HEK293 (cell line): ENCODE data around the gene MTA1.

Experiments used
- CTCF ChIA-PET: fragments of 350-600 bp; formaldehyde crosslinking; extraction: SDS; loops from one replicate; lab custom pipeline; 2021; ENCODE audit warnings: antibody characterized with exemption; lab: Yijun Ruan, JAX
- POLR2A ChIA-PET: fragments of 300-600 bp; formaldehyde crosslinking; extraction: SDS; loops from one replicate; lab custom pipeline; 2020; ENCODE audit warnings: antibody characterized with exemption, inconsistent platforms; lab: Yijun Ruan, JAX
- H3K27ac ChIP-seq: fragments of 200-500 bp; sonication (Bioruptor generic); 2 replicates; pipeline ENCODE4 v1.5.1; 2014; ENCODE audit warnings: low read depth, low read length, control low read depth, inconsistent platforms; ENCODE audit errors: extremely low read depth
- H3K36me3 ChIP-seq, 2 experiments: fragments of 200-500 bp in 1 of 2; sonication (Bioruptor generic) in 1 of 2; 1 replicate in 1 of 2; 2 replicates in 1 of 2; pipeline ENCODE4 v1.5.1; 2014 to 2017; ENCODE audit warnings: inconsistent platforms in 2 of 2, low read length in 2 of 2; ENCODE audit not compliant: control insufficient read depth in 2 of 2, insufficient read depth in 1 of 2
- H3K4me1 ChIP-seq: fragments of 200-500 bp; sonication (Bioruptor generic); 2 replicates; pipeline ENCODE4 v1.5.1; 2014; ENCODE audit warnings: mild to moderate bottlenecking, low read length, inconsistent platforms; ENCODE audit not compliant: control insufficient read depth, insufficient read depth
- H3K4me3 ChIP-seq: 2 replicates; pipeline ENCODE4 v1.5.1; 2011; ENCODE audit warnings: low read depth, mild to moderate bottlenecking, control low read depth, low read length, moderate library complexity
- H3K9me3 ChIP-seq: fragments of 200-500 bp; sonication (Bioruptor generic); 2 replicates; pipeline ENCODE4 v1.5.1; 2014; ENCODE audit warnings: low read depth, low read length, inconsistent platforms; ENCODE audit not compliant: control insufficient read depth, insufficient read depth
- BCL11A ChIP-seq: fragments of 450-650 bp; formaldehyde crosslinking; IDR thresholded peaks from 2 replicates; pipeline ENCODE4 v1.5.1; 2016; ENCODE audit warnings: low read depth, missing biosample characterization, missing genetic modification characterization
- EGR2 ChIP-seq: fragments of 450-650 bp; formaldehyde crosslinking; IDR thresholded peaks from 2 replicates; pipeline ENCODE4 v1.5.1; 2016; ENCODE audit warnings: low read depth, missing biosample characterization, missing genetic modification characterization
- GLIS2 ChIP-seq: fragments of 450-650 bp; formaldehyde crosslinking; IDR thresholded peaks from 2 replicates; pipeline ENCODE4 v1.5.1; 2016; ENCODE audit warnings: missing biosample characterization, missing genetic modification characterization
- REPIN1 ChIP-seq: fragments of 450-650 bp; formaldehyde crosslinking; IDR thresholded peaks from 2 replicates; pipeline ENCODE4 v1.5.1; 2017; ENCODE audit warnings: missing biosample characterization, missing genetic modification characterization, low read depth
- SP7 ChIP-seq: fragments of 450-650 bp; formaldehyde crosslinking; IDR thresholded peaks from 2 replicates; pipeline ENCODE4 v1.5.1; 2016; ENCODE audit warnings: missing biosample characterization, missing genetic modification characterization
- ZBTB7A ChIP-seq: fragments of 450-650 bp; formaldehyde crosslinking; IDR thresholded peaks from 2 replicates; pipeline ENCODE4 v1.5.1; 2016; ENCODE audit warnings: low read depth, missing biosample characterization, missing genetic modification characterization
- ZFHX2 ChIP-seq: fragments of 450-650 bp; formaldehyde crosslinking; conservative IDR thresholded peaks from 2 replicates; pipeline ENCODE4 v1.5.1; 2016; ENCODE audit warnings: missing biosample characterization, missing genetic modification characterization
- ZFP41 ChIP-seq: fragments of 450-650 bp; formaldehyde crosslinking; IDR thresholded peaks from 2 replicates; pipeline ENCODE4 v1.5.1; 2016; ENCODE audit warnings: missing biosample characterization, missing genetic modification characterization, borderline replicate concordance
- ZFP69B ChIP-seq: fragments of 450-650 bp; formaldehyde crosslinking; IDR thresholded peaks from 2 replicates; pipeline ENCODE4 v1.5.1; 2016; ENCODE audit warnings: missing biosample characterization, missing genetic modification characterization
- ZNF10 ChIP-seq: fragments of 450-650 bp; formaldehyde crosslinking; IDR thresholded peaks from 2 replicates; pipeline ENCODE4 v1.5.1; 2017; ENCODE audit warnings: missing biosample characterization, missing genetic modification characterization
- ZNF112 ChIP-seq: fragments of 450-650 bp; formaldehyde crosslinking; IDR thresholded peaks from 2 replicates; pipeline ENCODE4 v1.5.0; 2017; ENCODE audit warnings: missing biosample characterization, missing genetic modification characterization
- ZNF146 ChIP-seq: fragments of 450-650 bp; formaldehyde crosslinking; IDR thresholded peaks from 2 replicates; pipeline ENCODE4 v1.5.1; 2016; ENCODE audit warnings: missing biosample characterization, missing genetic modification characterization
- ZNF157 ChIP-seq: fragments of 450-650 bp; formaldehyde crosslinking; IDR thresholded peaks from 2 replicates; pipeline ENCODE4 v1.5.1; 2016; ENCODE audit warnings: missing biosample characterization, missing genetic modification characterization
- ZNF175 ChIP-seq: fragments of 450-650 bp; formaldehyde crosslinking; IDR thresholded peaks from 2 replicates; pipeline ENCODE4 v1.5.1; 2016; ENCODE audit warnings: missing biosample characterization, missing genetic modification characterization
- ZNF274 ChIP-seq, 2 experiments: fragments of 200-500 bp in 1 of 2; fragments of 450-650 bp in 1 of 2; sonication (Bioruptor generic) in 1 of 2; formaldehyde crosslinking in 1 of 2; IDR thresholded peaks; 2 replicates each; pipeline versions ENCODE4 v1.5.1 to v1.6.1; 2014 to 2016; ENCODE audit warnings: borderline replicate concordance in 1 of 2, inconsistent platforms in 1 of 2, low read length in 1 of 2, missing biosample characterization in 1 of 2, missing genetic modification characterization in 1 of 2
- ZNF341 ChIP-seq: fragments of 450-650 bp; formaldehyde crosslinking; IDR thresholded peaks from 2 replicates; pipeline ENCODE4; 2016; ENCODE audit warnings: low read depth, missing biosample characterization, missing genetic modification characterization
- ZNF350 ChIP-seq: fragments of 450-650 bp; formaldehyde crosslinking; IDR thresholded peaks from 2 replicates; pipeline ENCODE4 v1.5.0; 2017; ENCODE audit warnings: missing biosample characterization, mild to moderate bottlenecking, missing genetic modification characterization
- ZNF394 ChIP-seq: fragments of 450-650 bp; formaldehyde crosslinking; IDR thresholded peaks from 2 replicates; pipeline ENCODE4 v1.5.1; 2016; ENCODE audit warnings: missing biosample characterization, missing genetic modification characterization, mild to moderate bottlenecking, moderate library complexity, borderline replicate concordance
- ZNF596 ChIP-seq: fragments of 450-650 bp; IDR thresholded peaks from 2 replicates; pipeline ENCODE4 v1.5.0; 2018; ENCODE audit warnings: missing biosample characterization, mild to moderate bottlenecking, missing genetic modification characterization, moderate library complexity
- ZNF600 ChIP-seq: fragments of 450-650 bp; formaldehyde crosslinking; IDR thresholded peaks from 2 replicates; pipeline ENCODE4 v1.5.1; 2016; ENCODE audit warnings: missing biosample characterization, missing genetic modification characterization
- ZNF623 ChIP-seq: fragments of 450-650 bp; formaldehyde crosslinking; IDR thresholded peaks from 2 replicates; pipeline ENCODE4 v1.5.1; 2016; ENCODE audit warnings: missing biosample characterization, missing genetic modification characterization
- ZNF654 ChIP-seq: fragments of 450-650 bp; formaldehyde crosslinking; IDR thresholded peaks from 2 replicates; pipeline ENCODE4 v1.5.1; 2016; ENCODE audit warnings: low read depth, missing biosample characterization, missing genetic modification characterization
- ZNF670 ChIP-seq: fragments of 450-650 bp; formaldehyde crosslinking; IDR thresholded peaks from 2 replicates; pipeline ENCODE4 v1.5.1; 2016; ENCODE audit warnings: missing biosample characterization, missing genetic modification characterization, low read depth
- ZNF791 ChIP-seq: fragments of 450-650 bp; formaldehyde crosslinking; IDR thresholded peaks from 2 replicates; pipeline ENCODE4 v1.5.1; 2016; ENCODE audit warnings: missing biosample characterization, missing genetic modification characterization
- ZSCAN16 ChIP-seq: fragments of 450-650 bp; formaldehyde crosslinking; IDR thresholded peaks from 2 replicates; pipeline ENCODE4 v1.5.1; 2016; ENCODE audit warnings: missing biosample characterization, missing genetic modification characterization
- TF ChIP-seq, protein P1 (sequence below): fragments of 450-650 bp; formaldehyde crosslinking; IDR thresholded peaks from 2 replicates; pipeline ENCODE4 v1.5.1; 2016; ENCODE audit warnings: missing biosample characterization, missing genetic modification characterization
- TF ChIP-seq, protein P2 (sequence below): fragments of 450-650 bp; formaldehyde crosslinking; IDR thresholded peaks from 2 replicates; pipeline ENCODE4 v1.5.1; 2016; ENCODE audit warnings: missing biosample characterization, missing genetic modification characterization
- TF ChIP-seq, protein P3 (sequence below): fragments of 450-650 bp; formaldehyde crosslinking; IDR thresholded peaks from 2 replicates; pipeline ENCODE4 v1.5.1; 2016; ENCODE audit warnings: missing biosample characterization, missing genetic modification characterization

MTA1 gene

DNA sequence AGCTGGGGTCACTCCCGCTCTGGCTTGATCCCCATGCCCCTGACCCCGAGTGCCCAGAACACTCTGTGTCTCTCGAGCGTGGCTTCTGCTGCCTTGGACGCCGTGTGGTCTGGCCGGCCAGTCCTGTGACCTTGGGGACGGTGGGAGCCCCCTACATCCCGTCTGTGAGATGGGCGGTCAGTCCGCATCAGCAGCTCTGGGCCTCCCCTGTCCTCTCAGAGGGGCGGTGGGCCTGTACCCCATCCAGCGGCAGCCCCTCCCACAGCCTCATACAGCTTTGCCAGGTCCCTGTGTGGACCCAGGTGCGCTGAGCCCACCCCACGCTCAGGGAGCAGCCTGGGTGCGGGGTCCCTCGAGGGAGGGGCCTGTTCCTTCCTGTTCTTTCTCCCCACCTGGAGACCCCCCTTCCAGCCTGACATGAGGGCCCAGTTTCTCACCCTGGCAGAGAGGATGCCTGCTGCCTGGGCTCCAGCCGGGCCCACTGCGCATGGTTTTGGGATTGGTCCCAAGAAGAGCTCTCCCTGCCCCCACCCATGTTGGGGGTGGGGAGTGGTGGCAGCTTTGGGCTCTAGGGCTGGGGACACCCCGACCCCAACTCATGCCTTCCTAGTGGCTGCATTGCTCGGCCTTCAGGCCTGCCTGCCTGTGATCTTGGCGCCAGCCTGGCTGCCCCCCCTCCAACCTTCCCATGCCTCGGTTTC lies 1.5 kb downstream of the MTA1 start (continued):
- TF ChIP-seq ZBTB7A (tag by site-specific recombination) (0 out of 2 replicates have a peak, but pooled peaks have one; percentile 3), ZNF274 (IDR thresholded peaks at IDR 0.05; ENCODE audit: low read length) (no peak), ZNF274 (tag by site-specific recombination; IDR thresholded peaks at IDR 0.05; ENCODE audit: borderline replicate concordance) (no peak), ZNF654 (tag by site-specific recombination) (no peak), ZNF146 (0 out of 2 replicates have a peak, but pooled peaks have one; percentile 6), ZFP69B (tag by site-specific recombination) (peak; percentile 30; the same call in 1 of the 2 replicates)
- TF ChIP-seq, protein P1, sequence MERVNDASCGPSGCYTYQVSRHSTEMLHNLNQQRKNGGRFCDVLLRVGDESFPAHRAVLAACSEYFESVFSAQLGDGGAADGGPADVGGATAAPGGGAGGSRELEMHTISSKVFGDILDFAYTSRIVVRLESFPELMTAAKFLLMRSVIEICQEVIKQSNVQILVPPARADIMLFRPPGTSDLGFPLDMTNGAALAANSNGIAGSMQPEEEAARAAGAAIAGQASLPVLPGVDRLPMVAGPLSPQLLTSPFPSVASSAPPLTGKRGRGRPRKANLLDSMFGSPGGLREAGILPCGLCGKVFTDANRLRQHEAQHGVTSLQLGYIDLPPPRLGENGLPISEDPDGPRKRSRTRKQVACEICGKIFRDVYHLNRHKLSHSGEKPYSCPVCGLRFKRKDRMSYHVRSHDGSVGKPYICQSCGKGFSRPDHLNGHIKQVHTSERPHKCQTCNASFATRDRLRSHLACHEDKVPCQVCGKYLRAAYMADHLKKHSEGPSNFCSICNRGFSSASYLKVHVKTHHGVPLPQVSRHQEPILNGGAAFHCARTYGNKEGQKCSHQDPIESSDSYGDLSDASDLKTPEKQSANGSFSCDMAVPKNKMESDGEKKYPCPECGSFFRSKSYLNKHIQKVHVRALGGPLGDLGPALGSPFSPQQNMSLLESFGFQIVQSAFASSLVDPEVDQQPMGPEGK (tag by site-specific recombination), result peak; percentile 32; the same call in 1 of the 2 replicates
- TF ChIP-seq, protein P2, sequence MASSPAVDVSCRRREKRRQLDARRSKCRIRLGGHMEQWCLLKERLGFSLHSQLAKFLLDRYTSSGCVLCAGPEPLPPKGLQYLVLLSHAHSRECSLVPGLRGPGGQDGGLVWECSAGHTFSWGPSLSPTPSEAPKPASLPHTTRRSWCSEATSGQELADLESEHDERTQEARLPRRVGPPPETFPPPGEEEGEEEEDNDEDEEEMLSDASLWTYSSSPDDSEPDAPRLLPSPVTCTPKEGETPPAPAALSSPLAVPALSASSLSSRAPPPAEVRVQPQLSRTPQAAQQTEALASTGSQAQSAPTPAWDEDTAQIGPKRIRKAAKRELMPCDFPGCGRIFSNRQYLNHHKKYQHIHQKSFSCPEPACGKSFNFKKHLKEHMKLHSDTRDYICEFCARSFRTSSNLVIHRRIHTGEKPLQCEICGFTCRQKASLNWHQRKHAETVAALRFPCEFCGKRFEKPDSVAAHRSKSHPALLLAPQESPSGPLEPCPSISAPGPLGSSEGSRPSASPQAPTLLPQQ (tag by site-specific recombination), result peak; percentile 55; the same call in 1 of the 2 replicates

DNA sequence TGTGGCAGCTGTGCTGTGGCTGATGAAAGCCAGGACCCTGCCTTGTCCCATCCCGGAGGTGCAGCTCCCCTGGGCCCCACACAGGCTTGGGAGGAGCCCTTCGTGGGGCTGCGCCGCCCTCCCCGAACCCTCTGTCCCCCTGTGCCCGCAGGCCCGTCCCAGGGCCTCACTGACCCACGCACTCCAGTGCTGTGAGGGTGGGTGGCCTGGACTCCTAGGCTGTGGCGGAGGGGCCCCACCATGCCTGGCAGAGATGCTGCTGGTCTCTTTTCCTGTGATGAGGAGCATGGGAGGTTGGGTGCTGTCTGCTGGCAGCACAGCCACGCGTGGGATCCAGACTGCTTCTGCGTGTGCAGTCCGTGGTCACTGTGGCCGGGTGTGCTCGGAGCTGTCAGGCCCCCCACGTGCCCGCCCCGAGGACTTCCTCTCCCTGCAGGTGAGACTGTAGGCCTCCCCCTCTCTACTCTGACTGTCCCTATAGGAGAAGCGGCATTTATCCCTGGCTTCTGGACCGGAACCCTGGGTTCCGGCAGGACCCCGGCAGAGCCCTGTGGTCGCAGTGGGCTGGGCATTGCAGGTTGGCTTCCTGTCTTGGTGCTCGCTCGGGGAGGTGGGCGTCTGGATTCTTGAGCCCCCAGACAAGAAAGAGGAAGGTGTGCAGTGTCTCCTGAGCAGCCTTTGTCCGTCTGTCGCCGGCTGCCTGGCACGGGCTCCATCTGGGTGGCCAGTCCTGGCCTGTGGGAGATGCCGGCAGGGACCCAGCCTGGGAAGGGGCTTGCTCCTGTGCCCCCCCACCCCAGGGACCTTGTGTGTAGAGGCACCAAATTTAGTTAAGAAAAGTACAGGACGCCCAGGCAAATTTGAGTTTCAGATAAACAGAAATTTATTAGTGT lies 2.3 kb downstream of the MTA1 start:
- H3K9me3 ChIP-seq, result no peaks in the 10 kb centered on the region
- ChIA-PET CTCF (interaction anchor here (0.9 to 1.4 kb wide), 3 partner anchors 59 to 106 kb away, joined by 4 to 5 read pairs (median 4); no protein-coding TSS in a partner anchor), POLR2A (interaction anchor here (1.9 kb wide), 1 partner anchor 11 kb away, joined by 8 read pairs; no protein-coding TSS in a partner anchor)
- H3K27ac ChIP-seq, result peak overlapping the region; percentile 90
- peaks cover 10% of the 10 kb centered on the region for H3K4me1 ChIP-seq
- no peak overlapping the region for H3K4me3 ChIP-seq
- H3K36me3 ChIP-seq, result peaks cover 4 to 46% of the 10 kb centered on the region in 2 experiments; a peak in 2 of 3 replicates
- 0 out of 2 replicates have a peak, but pooled peaks have one; percentile 9 for TF ChIP-seq EGR2
- no peak for TF ChIP-seq ZFP41
- TF ChIP-seq, protein P1 (tag by site-specific recombination), result 0 out of 2 replicates have a peak, but pooled peaks have one; percentile 0
- peak; percentile 77 for TF ChIP-seq ZNF600 (tag by site-specific recombination)
- TF ChIP-seq ZNF10 (tag by site-specific recombination), result no peak
- TF ChIP-seq ZNF157, result no peak
- no peak for TF ChIP-seq ZNF623
- no peak for TF ChIP-seq REPIN1 (tag by site-specific recombination)
- no peak for TF ChIP-seq ZNF670 (tag by site-specific recombination)
- TF ChIP-seq ZNF596 (tag by site-specific recombination), result no peak
- TF ChIP-seq ZNF791 (tag by site-specific recombination), result no peak
- TF ChIP-seq ZNF112 (tag by site-specific recombination), result no peak
- TF ChIP-seq ZSCAN16 (tag by site-specific recombination), result no peak
- peak; percentile 42 for TF ChIP-seq ZNF341 (tag by site-specific recombination)
- TF ChIP-seq ZFHX2 (tag by site-specific recombination), result peak; percentile 57
- TF ChIP-seq GLIS2 (tag by site-specific recombination), result peak; percentile 32; the same call in 1 of the 2 replicates
- TF ChIP-seq ZNF350 (tag by site-specific recombination), result no peak
- no peak for TF ChIP-seq ZNF175 (tag by site-specific recombination)
- TF ChIP-seq BCL11A (tag by site-specific recombination), result no peak
- no peak for TF ChIP-seq SP7 (tag by site-specific recombination)
- no peak for TF ChIP-seq ZNF394
- TF ChIP-seq, protein P3, sequence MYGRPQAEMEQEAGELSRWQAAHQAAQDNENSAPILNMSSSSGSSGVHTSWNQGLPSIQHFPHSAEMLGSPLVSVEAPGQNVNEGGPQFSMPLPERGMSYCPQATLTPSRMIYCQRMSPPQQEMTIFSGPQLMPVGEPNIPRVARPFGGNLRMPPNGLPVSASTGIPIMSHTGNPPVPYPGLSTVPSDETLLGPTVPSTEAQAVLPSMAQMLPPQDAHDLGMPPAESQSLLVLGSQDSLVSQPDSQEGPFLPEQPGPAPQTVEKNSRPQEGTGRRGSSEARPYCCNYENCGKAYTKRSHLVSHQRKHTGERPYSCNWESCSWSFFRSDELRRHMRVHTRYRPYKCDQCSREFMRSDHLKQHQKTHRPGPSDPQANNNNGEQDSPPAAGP, result no peak
